Mesothelial cell of epicardium (in vitro differentiated cells): ENCODE results near the gene PAX2. TPM values are rescaled to one million over a fixed set of nuclear protein-coding genes. Genes with fewer than 3 reads are reported as not detected.

Experiments
- DNase-seq, 2 experiments: peaks; one replicate each; pipeline ENCODE4 v3.0.0; 2021; ENCODE audit warnings: low spot score in 2 of 2; ENCODE audit not compliant: unreplicated experiment in 2 of 2
- H3K27ac Mint-ChIP-seq: 2 replicates; pipeline ENCODE4 v1.8.0; 2021; ENCODE audit warnings: mixed read lengths
- H3K27me3 Mint-ChIP-seq: 2 replicates; pipeline ENCODE4 v1.8.0; 2021; ENCODE audit warnings: low read depth, mixed read lengths
- H3K36me3 Mint-ChIP-seq: 2 replicates; pipeline ENCODE4 v1.8.0; 2021; ENCODE audit warnings: mixed read lengths
- H3K4me1 Mint-ChIP-seq: 2 replicates; pipeline ENCODE4 v1.8.0; 2021; ENCODE audit warnings: mixed read lengths
- H3K4me3 Mint-ChIP-seq: 2 replicates; pipeline ENCODE4 v1.8.0; 2021; ENCODE audit warnings: mild to moderate bottlenecking, moderate library complexity, mixed read lengths
- H3K9me3 Mint-ChIP-seq: 2 replicates; pipeline ENCODE4 v1.8.0; 2021; ENCODE audit warnings: mixed read lengths
- total RNA-seq: library from RNA; stranded (reverse); gene quantifications from 3 replicates; pipeline ENCODE4 v1.2.1, GENCODE V29; 2021
- TF ChIP-seq, protein P1 (sequence below): fragments of 200-600 bp; sonication (generic); IDR thresholded peaks from one replicate; pipeline ENCODE4 v1.5.0; 2021; ENCODE audit warnings: antibody characterized with exemption; ENCODE audit not compliant: unreplicated experiment

Gene PAX2
- total RNA-seq, 1 donor from 2014 or later: not detected

DNA sequence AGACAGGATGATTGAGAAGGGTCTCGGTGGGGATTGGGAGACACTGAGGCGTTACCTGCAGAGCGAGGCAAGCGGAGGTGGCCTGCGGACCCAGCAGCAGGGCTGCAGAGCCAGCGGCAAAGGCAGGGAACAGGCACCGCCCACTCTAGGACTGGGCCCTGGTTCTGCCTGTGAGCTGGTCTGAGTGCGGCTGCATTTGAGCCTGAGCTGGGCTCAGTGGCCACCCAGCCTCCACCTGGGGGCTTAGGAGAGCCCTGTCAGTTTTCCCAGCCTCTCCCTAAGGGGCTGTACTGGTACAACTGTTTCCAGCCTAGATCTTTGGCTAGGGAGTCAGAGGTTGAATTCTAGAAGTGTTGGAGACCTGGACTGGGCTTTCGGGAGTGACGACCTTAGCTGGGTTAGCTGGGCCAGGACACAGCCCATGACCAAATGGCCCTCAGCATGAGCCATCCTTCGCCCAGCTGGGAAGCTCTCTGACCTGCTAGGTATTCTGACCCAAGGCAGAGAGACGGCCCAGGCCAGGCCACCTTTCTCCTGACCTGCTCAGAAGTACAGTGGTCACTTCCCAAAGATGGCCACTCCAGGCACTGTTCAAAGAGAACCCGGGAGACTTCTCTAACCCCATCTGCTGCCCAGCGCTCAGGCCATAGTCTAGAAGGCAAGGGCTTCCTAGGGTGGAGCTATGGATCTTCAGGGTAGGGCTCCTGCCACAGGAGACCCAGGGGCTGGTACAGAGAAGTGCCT, 64.9 kb downstream of the PAX2 start:
- no peak for DNase-seq
- TF ChIP-seq, protein P1, sequence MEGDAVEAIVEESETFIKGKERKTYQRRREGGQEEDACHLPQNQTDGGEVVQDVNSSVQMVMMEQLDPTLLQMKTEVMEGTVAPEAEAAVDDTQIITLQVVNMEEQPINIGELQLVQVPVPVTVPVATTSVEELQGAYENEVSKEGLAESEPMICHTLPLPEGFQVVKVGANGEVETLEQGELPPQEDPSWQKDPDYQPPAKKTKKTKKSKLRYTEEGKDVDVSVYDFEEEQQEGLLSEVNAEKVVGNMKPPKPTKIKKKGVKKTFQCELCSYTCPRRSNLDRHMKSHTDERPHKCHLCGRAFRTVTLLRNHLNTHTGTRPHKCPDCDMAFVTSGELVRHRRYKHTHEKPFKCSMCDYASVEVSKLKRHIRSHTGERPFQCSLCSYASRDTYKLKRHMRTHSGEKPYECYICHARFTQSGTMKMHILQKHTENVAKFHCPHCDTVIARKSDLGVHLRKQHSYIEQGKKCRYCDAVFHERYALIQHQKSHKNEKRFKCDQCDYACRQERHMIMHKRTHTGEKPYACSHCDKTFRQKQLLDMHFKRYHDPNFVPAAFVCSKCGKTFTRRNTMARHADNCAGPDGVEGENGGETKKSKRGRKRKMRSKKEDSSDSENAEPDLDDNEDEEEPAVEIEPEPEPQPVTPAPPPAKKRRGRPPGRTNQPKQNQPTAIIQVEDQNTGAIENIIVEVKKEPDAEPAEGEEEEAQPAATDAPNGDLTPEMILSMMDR: no peak
- Mint-ChIP-seq H3K27me3 (peaks cover 88% of the 10 kb centered on the region), H3K4me3 (no peak overlapping the region), H3K9me3 (no peaks in the 10 kb centered on the region), H3K4me1 (no peaks in the 10 kb centered on the region), H3K36me3 (no peaks in the 10 kb centered on the region), H3K27ac (no peak overlapping the region)

DNA sequence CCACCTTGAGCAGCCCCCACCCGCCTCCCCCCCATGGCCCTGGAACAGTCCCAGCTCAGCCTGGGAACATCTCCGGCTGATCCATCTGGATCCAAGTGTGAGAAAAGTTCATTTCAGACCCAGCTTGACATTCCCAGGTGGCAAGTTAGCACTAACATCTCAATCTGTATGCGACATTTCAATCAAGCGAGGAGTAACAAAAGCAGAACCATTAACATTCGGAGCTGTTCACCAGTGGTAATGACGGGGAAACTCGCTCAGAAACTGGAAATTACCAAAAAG, 65.4 kb downstream of the PAX2 start:
- H3K4me3 Mint-ChIP-seq: no peak overlapping the region
- TF ChIP-seq, protein P1: no peak
- peaks cover 88% of the 10 kb centered on the region for H3K27me3 Mint-ChIP-seq
- no peaks in the 10 kb centered on the region for H3K9me3 Mint-ChIP-seq
- H3K36me3 Mint-ChIP-seq: no peaks in the 10 kb centered on the region
- no peaks in the 10 kb centered on the region for H3K4me1 Mint-ChIP-seq
- H3K27ac Mint-ChIP-seq: no peak overlapping the region
- no peak for DNase-seq

DNA sequence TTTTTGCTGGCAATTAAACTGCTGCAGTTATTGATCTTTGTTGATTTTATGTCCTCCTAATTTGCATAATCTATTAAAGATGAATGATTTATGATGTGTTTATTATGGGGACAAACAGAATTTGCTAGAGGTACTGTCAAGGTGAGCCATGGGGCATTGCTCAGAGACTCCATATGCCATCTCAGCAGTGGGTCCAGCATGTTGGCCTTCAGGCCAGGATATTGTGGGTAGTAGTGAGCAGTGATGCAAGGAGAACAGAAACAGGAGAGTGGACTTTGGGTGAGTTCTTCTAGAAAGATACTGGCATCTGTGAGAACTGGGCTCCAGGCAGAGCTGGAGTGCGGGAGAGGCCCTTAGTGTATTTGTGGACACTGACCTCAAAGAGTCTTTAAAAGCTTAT, 65.9 kb downstream of the PAX2 start:
- H3K27me3 Mint-ChIP-seq: peaks cover 88% of the 10 kb centered on the region
- no peaks in the 10 kb centered on the region for H3K4me1 Mint-ChIP-seq
- no peak overlapping the region for H3K4me3 Mint-ChIP-seq
- no peak for DNase-seq
- no peak overlapping the region for H3K27ac Mint-ChIP-seq
- TF ChIP-seq, protein P1: no peak
- no peaks in the 10 kb centered on the region for H3K36me3 Mint-ChIP-seq
- no peaks in the 10 kb centered on the region for H3K9me3 Mint-ChIP-seq

DNA sequence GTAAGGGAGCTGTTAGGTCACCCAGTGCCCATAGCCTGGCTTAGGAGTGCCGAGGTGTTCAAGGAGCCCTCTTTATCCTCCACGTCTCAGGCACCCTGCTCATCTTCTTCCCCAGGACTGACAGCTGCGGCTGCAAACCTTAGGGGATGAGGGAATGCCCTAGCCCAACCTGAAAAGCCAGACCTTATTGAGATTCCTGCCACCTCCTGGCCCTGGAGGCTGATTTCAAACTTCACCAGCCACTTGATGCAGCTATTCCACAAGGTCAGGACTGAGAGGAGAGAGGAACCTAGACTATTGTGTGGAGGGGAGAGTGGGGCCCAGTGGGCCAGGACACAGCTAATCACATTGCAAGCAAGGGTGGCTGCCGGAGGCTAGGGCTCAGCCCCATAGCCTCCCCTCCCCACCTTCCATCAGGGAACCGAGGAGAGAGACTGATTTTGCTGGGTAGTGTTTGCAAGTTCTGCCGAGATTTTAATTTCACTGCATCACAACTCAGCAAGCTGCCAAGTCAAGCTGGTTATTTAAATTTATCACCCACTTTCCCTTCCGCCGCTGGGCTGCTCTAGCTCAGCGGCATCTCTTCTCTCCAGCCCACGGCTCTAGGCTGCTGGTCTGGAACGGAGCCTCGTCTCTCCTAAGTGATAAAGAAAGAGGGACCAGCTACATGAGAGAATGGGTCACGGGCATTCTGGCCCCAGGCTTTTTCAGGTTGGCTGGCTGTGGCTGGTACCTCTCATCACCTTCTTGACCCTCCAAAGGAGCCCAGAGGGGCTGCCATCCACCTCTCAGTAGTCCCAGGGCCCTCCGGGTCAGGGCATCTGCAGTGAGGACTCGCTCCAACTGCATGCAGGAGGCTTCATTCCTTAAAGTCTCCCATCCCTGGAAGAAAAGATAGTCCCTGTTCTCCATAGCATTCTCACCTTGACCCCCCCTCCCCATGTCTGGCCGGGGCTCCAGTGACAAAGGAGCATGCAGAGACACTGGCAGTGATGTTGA, 66.7 kb downstream of the PAX2 start:
- Mint-ChIP-seq H3K4me3 (no peak overlapping the region), H3K27ac (no peak overlapping the region), H3K36me3 (no peaks in the 10 kb centered on the region), H3K9me3 (no peaks in the 10 kb centered on the region), H3K27me3 (peaks cover 88% of the 10 kb centered on the region), H3K4me1 (no peaks in the 10 kb centered on the region)
- DNase-seq: no peak
- TF ChIP-seq, protein P1: no peak

DNA sequence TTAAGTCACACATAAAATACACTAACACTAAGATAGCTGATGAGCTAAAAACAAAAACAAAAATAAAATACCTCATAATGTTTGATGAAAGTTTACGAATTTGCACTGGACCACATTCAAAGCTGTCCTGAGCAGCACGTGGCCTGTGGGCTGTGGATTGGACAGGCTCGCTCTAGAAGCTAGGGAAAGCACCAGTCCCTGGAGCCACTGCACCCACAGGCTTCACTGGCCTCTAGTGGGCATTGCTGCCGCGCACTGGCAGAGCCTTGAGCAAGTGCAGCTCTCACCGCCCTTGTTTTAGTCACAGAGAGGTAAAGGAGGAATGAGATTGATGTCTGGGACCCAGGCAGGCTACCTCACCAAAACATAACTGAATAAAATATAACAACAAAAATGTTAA, 67.6 kb downstream of the PAX2 start:
- no peaks in the 10 kb centered on the region for H3K9me3 Mint-ChIP-seq
- TF ChIP-seq, protein P1: no peak
- H3K4me1 Mint-ChIP-seq: no peaks in the 10 kb centered on the region
- peaks cover 88% of the 10 kb centered on the region for H3K27me3 Mint-ChIP-seq
- H3K36me3 Mint-ChIP-seq: no peaks in the 10 kb centered on the region
- no peak overlapping the region for H3K4me3 Mint-ChIP-seq
- H3K27ac Mint-ChIP-seq: no peak overlapping the region
- no peak for DNase-seq
